ENCODE results near the gene GMPR2. TPM values are rescaled to one million over a fixed set of nuclear protein-coding genes. Genes with fewer than 3 reads are reported as not detected.

The GMPR2 gene
- total and polyA plus RNA-seq, 2 of the 13 experiments (the other 11 are each of a cell fraction or from before 2014, with no cell fraction given) = 210 to 273 TPM

DNA sequence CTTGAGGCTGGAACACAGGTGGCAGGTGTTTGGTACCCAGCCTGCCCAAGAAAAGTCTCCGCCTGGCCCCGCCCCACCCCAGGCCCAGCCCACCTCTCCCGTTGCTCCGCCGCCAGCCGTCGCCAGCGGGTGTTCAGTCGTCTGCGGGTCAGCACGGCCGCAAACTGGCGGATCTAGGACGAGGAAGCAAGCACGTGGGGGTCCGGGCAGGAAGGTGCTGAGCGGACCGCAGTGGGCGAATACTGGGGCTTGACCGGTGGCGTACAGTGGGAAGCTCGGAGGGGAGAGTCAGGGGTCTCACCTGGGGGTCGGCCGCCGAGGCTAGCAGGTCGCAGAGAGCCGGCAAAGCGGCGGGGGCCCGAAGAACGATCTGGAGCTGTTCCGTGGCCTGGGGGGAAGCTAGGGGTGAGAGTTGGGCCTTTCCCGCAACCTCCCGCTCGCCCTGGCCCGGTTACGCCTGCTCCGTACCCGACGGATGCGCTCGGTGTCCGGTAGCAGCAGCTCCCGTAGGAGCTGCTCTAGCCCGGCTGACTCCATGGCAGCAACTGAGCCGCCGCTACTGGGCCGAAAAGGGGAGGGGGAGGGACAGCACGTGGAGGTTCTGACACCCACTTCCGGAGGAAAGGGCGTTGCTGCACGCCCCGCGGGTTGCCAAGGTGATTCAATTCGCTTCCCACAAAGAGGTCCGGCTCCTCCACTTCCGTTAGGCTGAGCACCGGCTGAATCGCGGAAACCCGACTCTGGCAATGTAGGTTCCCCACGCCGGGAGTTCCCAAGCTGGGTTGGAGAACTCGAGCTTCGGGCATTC, 44.3 kb upstream of the GMPR2 start, which contains the start of gene IPO4 (continued):
- peak; percentile 75 for TF ChIP-seq ZNF83 (CRISPR knock-in tag; IDR thresholded peaks at IDR 0.05; ENCODE audit: borderline replicate concordance)
- TF ChIP-seq, protein P1, sequence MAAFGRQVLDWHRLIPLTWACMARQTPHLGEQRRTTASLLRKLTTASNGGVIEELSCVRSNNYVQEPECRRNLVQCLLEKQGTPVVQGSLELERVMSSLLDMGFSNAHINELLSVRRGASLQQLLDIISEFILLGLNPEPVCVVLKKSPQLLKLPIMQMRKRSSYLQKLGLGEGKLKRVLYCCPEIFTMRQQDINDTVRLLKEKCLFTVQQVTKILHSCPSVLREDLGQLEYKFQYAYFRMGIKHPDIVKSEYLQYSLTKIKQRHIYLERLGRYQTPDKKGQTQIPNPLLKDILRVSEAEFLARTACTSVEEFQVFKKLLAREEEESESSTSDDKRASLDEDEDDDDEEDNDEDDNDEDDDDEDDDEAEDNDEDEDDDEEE (CRISPR knock-in tag; IDR thresholded peaks at IDR 0.05) = peak; percentile 87; the same call in 1 of the 2 replicates
- no peak for TF ChIP-seq PHB2 (IDR thresholded peaks at IDR 0.05; ENCODE audit: partially characterized antibody)
- TF ChIP-seq, protein P2, sequence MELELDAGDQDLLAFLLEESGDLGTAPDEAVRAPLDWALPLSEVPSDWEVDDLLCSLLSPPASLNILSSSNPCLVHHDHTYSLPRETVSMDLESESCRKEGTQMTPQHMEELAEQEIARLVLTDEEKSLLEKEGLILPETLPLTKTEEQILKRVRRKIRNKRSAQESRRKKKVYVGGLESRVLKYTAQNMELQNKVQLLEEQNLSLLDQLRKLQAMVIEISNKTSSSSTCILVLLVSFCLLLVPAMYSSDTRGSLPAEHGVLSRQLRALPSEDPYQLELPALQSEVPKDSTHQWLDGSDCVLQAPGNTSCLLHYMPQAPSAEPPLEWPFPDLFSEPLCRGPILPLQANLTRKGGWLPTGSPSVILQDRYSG (CRISPR knock-in tag; IDR thresholded peaks at IDR 0.05) = peak; percentile 97
- TF ChIP-seq RXRA (CRISPR knock-in tag; IDR thresholded peaks at IDR 0.05) = peak; percentile 93
- TF ChIP-seq FOSL1 (CRISPR knock-in tag; IDR thresholded peaks at IDR 0.05; ENCODE audit: borderline replicate concordance) = peak; percentile 59; the same call in 1 of the 2 replicates
- TF ChIP-seq ZNF446 (CRISPR knock-in tag; IDR thresholded peaks at IDR 0.05) = peak; percentile 39; the same call in 1 of the 2 replicates
- peak; percentile 99 for TF ChIP-seq ZNF792 (CRISPR knock-in tag; IDR thresholded peaks at IDR 0.05)
- peak; percentile 96 for TF ChIP-seq ZFY (CRISPR knock-in tag; IDR thresholded peaks at IDR 0.05)
- no peak for TF ChIP-seq TEAD2 (CRISPR knock-in tag; IDR thresholded peaks at IDR 0.05)
- peak; percentile 99; the same call in 1 of the 2 replicates for TF ChIP-seq ZNF34 (CRISPR knock-in tag; IDR thresholded peaks at IDR 0.05; ENCODE audit: borderline replicate concordance)
- TF ChIP-seq SMARCC2 (IDR thresholded peaks at IDR 0.05) = no peak; the same call in 1 of the 2 replicates
- TF ChIP-seq ATF7-NPFF (CRISPR knock-in tag; IDR thresholded peaks at IDR 0.05; ENCODE audit: low read depth) = peak; percentile 97
- TF ChIP-seq ZNF7 (CRISPR knock-in tag; IDR thresholded peaks at IDR 0.05) = peak; percentile 67; the same call in 1 of the 2 replicates
- TF ChIP-seq KAT2B (IDR thresholded peaks at IDR 0.05; ENCODE audit: borderline replicate concordance, low read depth, low read length) = peak; percentile 36; the same call in 1 of the 2 replicates
- peak; percentile 100 for TF ChIP-seq DMAP1 (CRISPR knock-in tag; IDR thresholded peaks at IDR 0.05)
- TF ChIP-seq CBFB (CRISPR knock-in tag; IDR thresholded peaks at IDR 0.05) = peak; percentile 99
- TF ChIP-seq ZNF44 (CRISPR knock-in tag; IDR thresholded peaks at IDR 0.05) = peak; percentile 98
- peak; percentile 97 for TF ChIP-seq SP5 (CRISPR knock-in tag; IDR thresholded peaks at IDR 0.05; ENCODE audit: borderline replicate concordance, low read depth)
- peak; percentile 82; the same call in 1 of the 2 replicates for TF ChIP-seq ZBTB7B (CRISPR knock-in tag; IDR thresholded peaks at IDR 0.05)
- TF ChIP-seq HOXA7 (CRISPR knock-in tag; IDR thresholded peaks at IDR 0.05) = no peak
- TF ChIP-seq SMYD3 (CRISPR knock-in tag; IDR thresholded peaks at IDR 0.05) = peak; percentile 100
- no peak for TF ChIP-seq FOXM1 (CRISPR knock-in tag; IDR thresholded peaks at IDR 0.05)
- TF ChIP-seq BRD4 (CRISPR knock-in tag; IDR thresholded peaks at IDR 0.05) = peak; percentile 95
- TF ChIP-seq FOXK1 (CRISPR knock-in tag; IDR thresholded peaks at IDR 0.05; ENCODE audit: borderline replicate concordance, low read depth) = peak; percentile 99
- peak; percentile 99 for TF ChIP-seq ETV6 (CRISPR knock-in tag; conservative IDR thresholded peaks at IDR 0.05)
- TF ChIP-seq, protein P3, sequence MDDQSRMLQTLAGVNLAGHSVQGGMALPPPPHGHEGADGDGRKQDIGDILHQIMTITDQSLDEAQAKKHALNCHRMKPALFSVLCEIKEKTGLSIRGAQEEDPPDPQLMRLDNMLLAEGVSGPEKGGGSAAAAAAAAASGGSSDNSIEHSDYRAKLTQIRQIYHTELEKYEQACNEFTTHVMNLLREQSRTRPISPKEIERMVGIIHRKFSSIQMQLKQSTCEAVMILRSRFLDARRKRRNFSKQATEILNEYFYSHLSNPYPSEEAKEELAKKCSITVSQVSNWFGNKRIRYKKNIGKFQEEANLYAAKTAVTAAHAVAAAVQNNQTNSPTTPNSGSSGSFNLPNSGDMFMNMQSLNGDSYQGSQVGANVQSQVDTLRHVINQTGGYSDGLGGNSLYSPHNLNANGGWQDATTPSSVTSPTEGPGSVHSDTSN (CRISPR knock-in tag; IDR thresholded peaks at IDR 0.05; ENCODE audit: borderline replicate concordance) = peak; percentile 42
- no peak for TF ChIP-seq JDP2 (CRISPR knock-in tag; IDR thresholded peaks at IDR 0.05; ENCODE audit: borderline replicate concordance)
- peak; percentile 98 for TF ChIP-seq NR2C2 (CRISPR knock-in tag; IDR thresholded peaks at IDR 0.05; ENCODE audit: borderline replicate concordance)
- TF ChIP-seq ATF7 (IDR thresholded peaks at IDR 0.05) = no peak
- peak; percentile 42 for TF ChIP-seq ATF7 (CRISPR knock-in tag; IDR thresholded peaks at IDR 0.05)
